ENCODE measurements around the gene CLSTN2.

DNA sequence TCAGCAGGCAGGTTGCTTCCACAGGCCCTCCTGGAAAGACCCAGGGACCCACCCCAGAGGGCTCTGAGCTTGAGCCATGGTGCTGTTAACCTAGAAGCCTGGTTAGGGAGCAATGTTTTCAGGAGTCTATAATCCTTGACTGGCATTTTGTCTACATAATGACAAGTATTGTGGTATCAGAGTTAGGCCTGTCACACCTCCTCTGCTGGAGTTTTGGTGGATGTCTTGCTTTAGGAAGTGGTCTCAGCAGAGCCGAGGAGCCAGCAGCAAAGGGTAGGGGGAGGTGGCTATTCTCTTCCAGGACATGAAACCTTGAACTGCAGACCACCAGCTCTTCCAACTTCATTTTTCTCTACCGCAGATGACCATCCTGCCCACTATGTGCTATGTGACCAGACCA is 76.1 kb downstream of the CLSTN2 start:
- no peak for TF ChIP-seq SUZ12 (IDR thresholded peaks at IDR 0.05)
- TF ChIP-seq TARDBP (IDR thresholded peaks at IDR 0.05), result no peak
- TF ChIP-seq SP1 (IDR thresholded peaks at IDR 0.05), result no peak
- TF ChIP-seq BHLHE40 (IDR thresholded peaks at IDR 0.05; ENCODE audit: borderline replicate concordance), result no peak
- TF ChIP-seq LEF1 (IDR thresholded peaks at IDR 0.05; ENCODE audit: borderline replicate concordance), result no peak
- no peak for TF ChIP-seq FOXM1 (IDR thresholded peaks at IDR 0.05; ENCODE audit: borderline replicate concordance)
- no peak for TF ChIP-seq FOXK2 (IDR thresholded peaks at IDR 0.05)
- no peak for TF ChIP-seq ARNT (IDR thresholded peaks at IDR 0.05)
- TF ChIP-seq CTBP1 (IDR thresholded peaks at IDR 0.05; ENCODE audit: borderline replicate concordance), result no peak
- no peak for TF ChIP-seq ZNF384 (IDR thresholded peaks at IDR 0.05)
- TF ChIP-seq NFRKB (IDR thresholded peaks at IDR 0.05), result no peak
- TF ChIP-seq ELF4 (IDR thresholded peaks at IDR 0.05), result no peak

Data from HEK293T (cell line).